DOHH2 (cell line): ENCODE data around the gene TAF4B.

Source experiments
- H3F3A ChIP-seq: fragments of 200-600 bp; sonication (generic), shearing (Covaris generic); 2 replicates; pipeline ENCODE4 v1.6.0; 2016; ENCODE audit warnings: antibody characterized with exemption, mild to moderate bottlenecking; ENCODE audit not compliant: control insufficient read depth, insufficient read depth
- H3K27ac ChIP-seq: fragments of 200-600 bp; sonication (generic); 2 replicates; pipeline ENCODE4 v1.5.1; 2014; ENCODE audit warnings: low read depth, mild to moderate bottlenecking, low read length, moderate library complexity
- H3K27me3 ChIP-seq: fragments of 200-600 bp; sonication (generic); 2 replicates; pipeline ENCODE4 v1.6.1; 2014; ENCODE audit warnings: mild to moderate bottlenecking, low read length, mixed read lengths; ENCODE audit not compliant: control insufficient read depth
- H3K36me3 ChIP-seq: fragments of 200-600 bp; sonication (generic); 2 replicates; pipeline ENCODE4 v1.6.1; 2014; ENCODE audit warnings: mild to moderate bottlenecking, low read length, moderate library complexity, mixed read lengths; ENCODE audit not compliant: control insufficient read depth
- H3K4me1 ChIP-seq: fragments of 200-600 bp; sonication (generic); 2 replicates; pipeline ENCODE4 v1.6.1; 2014; ENCODE audit warnings: mild to moderate bottlenecking, low read length, mixed read lengths; ENCODE audit not compliant: control insufficient read depth
- H3K4me2 ChIP-seq: fragments of 200-600 bp; sonication (generic); 2 replicates; pipeline ENCODE4 v1.6.0; 2014; ENCODE audit warnings: mild to moderate bottlenecking, low read length, moderate library complexity
- H3K4me3 ChIP-seq: fragments of 200-600 bp; sonication (generic); 2 replicates; pipeline ENCODE4 v1.5.1; 2014; ENCODE audit warnings: mild to moderate bottlenecking, low read length, mixed read lengths
- H3K79me2 ChIP-seq: fragments of 200-600 bp; sonication (generic); 2 replicates; pipeline ENCODE4 v1.6.1; 2014; ENCODE audit warnings: mild to moderate bottlenecking, low read length, mixed read lengths; ENCODE audit not compliant: control insufficient read depth
- H3K9me2 ChIP-seq: fragments of 200-600 bp; sonication (generic); replicated peaks from 2 replicates; pipeline ENCODE4 v1.6.1; 2014; ENCODE audit warnings: mild to moderate bottlenecking, low read length, mixed read lengths; ENCODE audit not compliant: control insufficient read depth
- H3K9me3 ChIP-seq: fragments of 200-600 bp; sonication (generic); 2 replicates; pipeline ENCODE4 v1.6.1; 2014; ENCODE audit warnings: antibody characterized with exemption, low read length, mixed read lengths; ENCODE audit not compliant: control insufficient read depth, insufficient read depth
- H4K20me1 ChIP-seq: fragments of 200-600 bp; sonication (generic); 2 replicates; pipeline ENCODE4 v1.6.0; 2014; ENCODE audit warnings: low read depth, mild to moderate bottlenecking, antibody characterized with exemption, low read length, moderate library complexity; ENCODE audit not compliant: control insufficient read depth, insufficient read depth
- CTCF ChIP-seq: fragments of 200-600 bp; sonication (generic); IDR thresholded peaks from one replicate; pipeline ENCODE4 v1.5.1; 2014; ENCODE audit warnings: antibody characterized with exemption, mild to moderate bottlenecking, low read depth, low read length; ENCODE audit not compliant: poor library complexity, severe bottlenecking
- EZH2phosphoT487 ChIP-seq: fragments of 200-600 bp; sonication (generic); IDR thresholded peaks from 2 replicates; pipeline ENCODE4 v1.6.1; 2017; ENCODE audit warnings: borderline replicate concordance, mild to moderate bottlenecking, antibody characterized with exemption, low read length, moderate library complexity, mixed read lengths

Gene TAF4B

DNA sequence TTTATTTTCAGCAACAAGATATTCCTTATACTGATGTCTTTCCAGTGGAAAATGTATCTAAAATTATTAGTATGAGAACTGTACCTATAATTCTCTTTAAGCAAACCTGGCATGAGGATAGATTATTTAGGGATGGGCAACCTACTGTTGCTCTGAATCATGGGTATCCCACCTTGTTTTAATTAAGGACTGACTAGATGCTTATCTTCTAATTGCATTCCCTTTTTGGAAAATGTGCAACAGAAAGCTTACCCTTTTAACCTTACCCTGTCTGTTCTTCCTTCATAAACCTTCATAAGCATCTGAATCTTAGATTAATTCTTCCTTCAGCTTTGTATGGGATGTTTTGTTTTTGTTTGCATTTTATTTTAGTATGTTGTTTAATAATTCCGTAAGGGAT lies 110.3 kb downstream of the TAF4B start:
- no peaks in the 10 kb centered on the region for H3K9me2 ChIP-seq
- no peak overlapping the region for H3K4me2 ChIP-seq
- H3K4me3 ChIP-seq, result no peak overlapping the region
- H4K20me1 ChIP-seq, result no peaks in the 10 kb centered on the region
- no peaks in the 10 kb centered on the region for H3F3A ChIP-seq
- no peaks in the 10 kb centered on the region for H3K79me2 ChIP-seq
- no peak overlapping the region for H3K27ac ChIP-seq
- peaks cover 4% of the 10 kb centered on the region for H3K4me1 ChIP-seq
- H3K9me3 ChIP-seq, result no peaks in the 10 kb centered on the region
- TF ChIP-seq EZH2phosphoT487, result no peak
- no peak for TF ChIP-seq CTCF
- peaks cover 24% of the 10 kb centered on the region for H3K36me3 ChIP-seq
- H3K27me3 ChIP-seq, result no peaks in the 10 kb centered on the region

- Histone ChIP-seq H4K20me1 (no peaks in the 10 kb centered on the region), H3K27me3 (no peaks in the 10 kb centered on the region), H3K4me3 (no peak overlapping the region), H3K36me3 (peaks cover 44% of the 10 kb centered on the region), H3K9me3 (peaks cover 17% of the 10 kb centered on the region; the same call in 1 of the 2 replicates), H3F3A (no peaks in the 10 kb centered on the region), H3K4me2 (no peak overlapping the region), H3K4me1 (no peaks in the 10 kb centered on the region), H3K27ac (no peak overlapping the region), H3K9me2 (no peaks in the 10 kb centered on the region), H3K79me2 (no peaks in the 10 kb centered on the region)
- TF ChIP-seq EZH2phosphoT487, result no peak
- no peak for TF ChIP-seq CTCF
These were observed 116.4 kb downstream of the TAF4B start for GRCh38 chr18:26342646-26343045.

GRCh38 chr18:26350961-26351360 lies 124.7 kb downstream of the TAF4B start:
- H3K79me2 ChIP-seq, result no peaks in the 10 kb centered on the region
- H3K4me2 ChIP-seq, result no peak overlapping the region
- H3K36me3 ChIP-seq, result peaks cover 11% of the 10 kb centered on the region
- peaks cover 3% of the 10 kb centered on the region for H3K4me1 ChIP-seq
- TF ChIP-seq EZH2phosphoT487, result no peak
- no peaks in the 10 kb centered on the region for H3K9me2 ChIP-seq
- no peaks in the 10 kb centered on the region for H3K27me3 ChIP-seq
- H3F3A ChIP-seq, result peaks cover 5% of the 10 kb centered on the region; the same call in 1 of the 2 replicates
- peaks cover 10% of the 10 kb centered on the region; the same call in 1 of the 2 replicates for H3K9me3 ChIP-seq
- no peaks in the 10 kb centered on the region for H4K20me1 ChIP-seq
- H3K4me3 ChIP-seq, result no peak overlapping the region
- H3K27ac ChIP-seq, result no peak overlapping the region

DNA sequence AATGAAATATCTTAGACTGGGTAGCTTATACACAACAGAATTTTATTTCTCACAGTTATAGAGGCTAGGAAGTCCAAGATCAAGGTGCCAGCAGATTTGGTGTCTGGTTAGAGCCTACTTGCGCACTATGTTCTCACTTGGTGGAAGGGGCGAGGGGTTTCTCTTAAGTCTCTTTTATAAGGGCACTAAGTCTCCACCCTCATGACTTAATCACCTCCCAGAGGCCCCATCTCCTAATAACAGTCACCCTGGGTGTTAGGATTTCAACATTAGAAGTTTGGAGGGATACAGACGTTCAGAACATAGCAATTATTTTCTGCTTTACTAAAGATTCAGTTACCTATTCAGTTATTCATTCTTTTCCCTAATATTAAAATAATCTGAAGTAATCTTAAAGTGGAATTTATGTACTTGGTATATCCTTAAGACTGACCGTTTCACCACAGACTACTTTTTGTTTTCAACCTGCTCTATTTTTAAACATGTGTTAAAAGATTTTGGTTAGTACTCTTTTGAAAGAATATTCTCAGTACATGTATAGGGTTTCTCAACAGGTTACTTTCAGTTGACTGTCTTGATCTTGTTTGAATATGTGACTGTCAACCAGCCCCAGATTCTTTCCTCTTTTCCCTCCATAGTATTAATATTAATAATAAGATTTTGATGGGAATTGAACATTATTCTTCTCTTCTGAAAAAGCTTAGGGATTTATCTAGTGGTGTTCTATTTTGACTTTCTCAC lies 130.0 kb downstream of the TAF4B start:
- Histone ChIP-seq H3K4me3 (no peak overlapping the region), H3K36me3 (peaks cover 16% of the 10 kb centered on the region), H3K4me2 (no peak overlapping the region), H3K4me1 (peaks cover 3% of the 10 kb centered on the region), H3K79me2 (no peaks in the 10 kb centered on the region), H3K27ac (no peak overlapping the region), H4K20me1 (no peaks in the 10 kb centered on the region), H3K27me3 (no peaks in the 10 kb centered on the region), H3K9me2 (no peaks in the 10 kb centered on the region), H3K9me3 (no peaks in the 10 kb centered on the region), H3F3A (peaks cover 5% of the 10 kb centered on the region; the same call in 1 of the 2 replicates)
- TF ChIP-seq EZH2phosphoT487 (no peak), CTCF (no peak)
